Natural killer cell (primary cell): ENCODE results near the gene PGS1. TPM values are rescaled to one million over a fixed set of nuclear protein-coding genes. Genes with fewer than 3 reads are reported as not detected.

Experiments
- ATAC-seq, 3 donors: fragments of 150-1000 bp in 2 of 3; fragments of 200-7000 bp in 1 of 3; cut with Tn5 transposase; 1 replicate in 1 of 3; 2 replicates in 2 of 3; pipeline ENCODE4 v1.10.0; 2021; ENCODE audit warnings: mild to moderate bottlenecking in 2 of 3, moderate library complexity in 2 of 3
- DNase-seq, 2 donors: peaks; one replicate each; pipeline versions ENCODE4 v3.0.0 to v3.0.0-alpha.2; 2013 to 2021; ENCODE audit warnings: mixed read lengths in 1 of 2
- H3K27ac ChIP-seq: one replicate; pipeline ENCODE4 v1.5.1; 2013; ENCODE audit warnings: mild to moderate bottlenecking, low read length
- H3K27me3 ChIP-seq: one replicate; pipeline ENCODE4 v1.6.1; 2013; ENCODE audit warnings: low read length; ENCODE audit not compliant: control insufficient read depth, insufficient read depth
- H3K36me3 ChIP-seq: one replicate; pipeline ENCODE4 v1.6.1; 2013; ENCODE audit warnings: low read length; ENCODE audit not compliant: control insufficient read depth, insufficient read depth
- H3K4me1 ChIP-seq: one replicate; pipeline ENCODE4 v1.6.1; 2013; ENCODE audit warnings: low read length; ENCODE audit not compliant: control insufficient read depth, insufficient read depth
- H3K4me3 ChIP-seq: one replicate; pipeline ENCODE4 v1.5.1; 2013; ENCODE audit warnings: low read length
- H3K9me3 ChIP-seq: one replicate; pipeline ENCODE4 v1.6.1; 2013; ENCODE audit warnings: low read length; ENCODE audit not compliant: control insufficient read depth, insufficient read depth
- H3K27ac Mint-ChIP-seq, 2 donors: one replicate each; pipeline ENCODE4 v1.8.0; 2022; ENCODE audit warnings: mild to moderate bottlenecking in 2 of 2, mixed read lengths in 2 of 2, moderate library complexity in 1 of 2
- H3K27me3 Mint-ChIP-seq, 2 donors: one replicate each; pipeline ENCODE4 v1.8.0; 2022; ENCODE audit warnings: low read depth in 2 of 2, mixed read lengths in 2 of 2
- H3K36me3 Mint-ChIP-seq: one replicate; pipeline ENCODE4 v1.8.0; 2022; ENCODE audit warnings: mixed read lengths
- H3K4me1 Mint-ChIP-seq, 2 donors: one replicate each; pipeline ENCODE4 v1.8.0; 2022; ENCODE audit warnings: mixed read lengths in 2 of 2
- H3K4me3 Mint-ChIP-seq: one replicate; pipeline ENCODE4 v1.8.0; 2022; ENCODE audit warnings: mild to moderate bottlenecking, moderate library complexity, mixed read lengths
- H3K9me3 Mint-ChIP-seq, 2 donors: one replicate each; pipeline ENCODE4 v1.8.0; 2022; ENCODE audit warnings: mixed read lengths in 2 of 2
- WGBS: methylation state at CpG from one replicate; pipeline ENCODE4 v1.1.7; 2013; ENCODE audit warnings: missing lambda C conversion rate; ENCODE audit not compliant: insufficient coverage; 5-methylcytosine and 5-hydroxymethylcytosine counted together
- intact Hi-C: fragments of 100-400 bp; cut with micrococcal nuclease; formaldehyde crosslinking; loops from one replicate; pipeline ENCODE4 v1.14.2; 2022
- total RNA-seq, 4 donors: library from RNA; stranded (reverse); fragments of 120-200 nt in 1 of 4; gene quantifications; one replicate each; pipeline versions ENCODE4 v1.2.3 to v1.2.4, GENCODE V29; 2013 to 2022
- TF ChIP-seq, protein P1 (sequence below): fragments of 200-600 bp; IDR thresholded peaks from one replicate; pipeline ENCODE4 v1.8.0; 2022; ENCODE audit warnings: antibody characterized with exemption

PGS1 gene
- total RNA-seq, 3 donors from 2014 or later (not counting 1 experiment from before 2014, with no cell fraction given), result 47.9 to 53.6 (median 48.3) TPM

- Histone ChIP-seq H3K36me3 (no peaks in the 10 kb centered on the region), H3K27me3 (no peaks in the 10 kb centered on the region), H3K9me3 (no peaks in the 10 kb centered on the region), H3K4me1 (peaks cover 19% of the 10 kb centered on the region), H3K27ac (no peak overlapping the region), H3K4me3 (no peak overlapping the region)
- no peak for DNase-seq
- Mint-ChIP-seq H3K27me3 (no peaks in the 10 kb centered on the region), H3K9me3 (no peaks in the 10 kb centered on the region), H3K4me1 (peaks cover 8% of the 10 kb centered on the region in 2 donors), H3K27ac (no peak overlapping the region), H3K36me3 (no peaks in the 10 kb centered on the region), H3K4me3 (no peak overlapping the region)
- TF ChIP-seq, protein P1, sequence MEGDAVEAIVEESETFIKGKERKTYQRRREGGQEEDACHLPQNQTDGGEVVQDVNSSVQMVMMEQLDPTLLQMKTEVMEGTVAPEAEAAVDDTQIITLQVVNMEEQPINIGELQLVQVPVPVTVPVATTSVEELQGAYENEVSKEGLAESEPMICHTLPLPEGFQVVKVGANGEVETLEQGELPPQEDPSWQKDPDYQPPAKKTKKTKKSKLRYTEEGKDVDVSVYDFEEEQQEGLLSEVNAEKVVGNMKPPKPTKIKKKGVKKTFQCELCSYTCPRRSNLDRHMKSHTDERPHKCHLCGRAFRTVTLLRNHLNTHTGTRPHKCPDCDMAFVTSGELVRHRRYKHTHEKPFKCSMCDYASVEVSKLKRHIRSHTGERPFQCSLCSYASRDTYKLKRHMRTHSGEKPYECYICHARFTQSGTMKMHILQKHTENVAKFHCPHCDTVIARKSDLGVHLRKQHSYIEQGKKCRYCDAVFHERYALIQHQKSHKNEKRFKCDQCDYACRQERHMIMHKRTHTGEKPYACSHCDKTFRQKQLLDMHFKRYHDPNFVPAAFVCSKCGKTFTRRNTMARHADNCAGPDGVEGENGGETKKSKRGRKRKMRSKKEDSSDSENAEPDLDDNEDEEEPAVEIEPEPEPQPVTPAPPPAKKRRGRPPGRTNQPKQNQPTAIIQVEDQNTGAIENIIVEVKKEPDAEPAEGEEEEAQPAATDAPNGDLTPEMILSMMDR, result no peak
- intact Hi-C loops, result no loop called here
- WGBS, result 86% methylated on average over 13 of the region's 14 CpGs
- no peak for ATAC-seq
These were observed 3.7 kb upstream of the PGS1 start for GRCh38 chr17:78374631-78375274.

DNA sequence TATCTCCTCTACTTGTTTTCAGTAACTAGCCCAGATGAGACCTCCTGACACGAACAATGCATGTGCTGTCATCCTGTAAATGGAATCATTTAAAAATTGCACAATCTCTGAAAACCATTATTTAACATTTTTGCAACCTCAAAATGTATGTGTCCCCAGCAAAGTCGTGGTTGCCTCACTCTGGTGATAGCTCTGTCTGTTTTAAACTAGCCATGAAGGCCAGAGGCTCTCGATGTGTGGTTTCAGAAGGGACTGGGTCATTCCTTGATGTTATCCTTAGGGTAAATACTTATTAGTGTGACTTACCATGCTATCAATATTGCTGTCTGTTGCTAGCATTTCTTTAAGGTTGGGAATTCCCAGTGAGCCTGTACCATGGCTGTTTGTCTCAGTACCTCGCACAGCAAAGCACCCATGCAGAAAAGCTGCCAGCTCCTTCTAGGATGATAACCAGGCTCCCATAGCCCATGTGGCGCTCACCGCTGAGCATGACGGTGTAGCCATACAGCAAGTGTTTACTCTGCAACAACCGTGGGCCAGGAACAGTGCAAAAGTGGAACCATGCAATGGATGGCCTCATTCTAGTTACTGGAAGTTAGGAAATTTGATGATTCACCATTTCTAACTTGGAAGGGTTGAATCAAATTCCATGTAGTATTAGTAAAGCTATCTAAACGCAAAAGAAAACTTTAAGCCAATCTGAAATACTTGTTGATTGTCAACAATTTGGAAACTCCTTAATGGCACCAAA is 2.9 kb upstream of the PGS1 start:
- Histone ChIP-seq H3K4me3 (no peak overlapping the region), H3K4me1 (peaks cover 24% of the 10 kb centered on the region), H3K27me3 (no peaks in the 10 kb centered on the region), H3K27ac (no peak overlapping the region), H3K9me3 (no peaks in the 10 kb centered on the region), H3K36me3 (no peaks in the 10 kb centered on the region)
- TF ChIP-seq, protein P1, result no peak
- 76% methylated on average over 8 of the region's 9 CpGs for WGBS
- Mint-ChIP-seq H3K36me3 (no peaks in the 10 kb centered on the region), H3K9me3 (no peaks in the 10 kb centered on the region), H3K4me1 (peaks cover 14 to 15% of the 10 kb centered on the region in 2 donors), H3K27me3 (no peaks in the 10 kb centered on the region), H3K4me3 (no peak overlapping the region), H3K27ac (no peak overlapping the region)
- no peak for ATAC-seq
- intact Hi-C loops, result no loop called here
- DNase-seq, result no peak

DNA sequence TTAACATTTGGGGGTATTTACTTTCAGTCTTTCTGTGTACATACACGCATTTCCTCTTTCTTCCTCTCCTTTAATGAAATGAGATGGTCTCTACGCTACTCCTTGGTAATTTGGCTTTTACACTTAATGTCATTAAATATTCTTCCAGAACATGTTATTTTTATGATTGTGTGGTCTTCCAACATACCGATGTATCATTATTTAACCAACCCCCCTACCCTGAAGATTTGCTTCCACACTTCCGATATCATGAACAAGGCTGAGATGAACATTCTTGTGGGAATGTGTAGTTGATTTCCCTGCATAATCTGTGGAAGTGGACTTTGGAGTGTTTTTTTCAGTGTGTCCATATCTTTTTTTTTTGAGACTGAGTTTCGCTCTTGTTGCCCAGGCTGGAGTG is 2.3 kb upstream of the PGS1 start:
- Mint-ChIP-seq H3K27ac (no peak overlapping the region), H3K9me3 (no peaks in the 10 kb centered on the region), H3K27me3 (no peaks in the 10 kb centered on the region), H3K4me1 (peaks cover 18 to 19% of the 10 kb centered on the region in 2 donors), H3K4me3 (no peak overlapping the region), H3K36me3 (no peaks in the 10 kb centered on the region)
- DNase-seq (no peak), ATAC-seq (no peak)
- TF ChIP-seq, protein P1, result no peak
- Histone ChIP-seq H3K27ac (no peak overlapping the region), H3K4me1 (peaks cover 29% of the 10 kb centered on the region), H3K9me3 (no peaks in the 10 kb centered on the region), H3K27me3 (no peaks in the 10 kb centered on the region), H3K36me3 (no peaks in the 10 kb centered on the region), H3K4me3 (no peak overlapping the region)
- WGBS, result 93% methylated on average over 3 of the region's 5 CpGs
- intact Hi-C loops, result no loop called here
